Spleen (tissue), 7 donors: ENCODE measurements around the gene RBL1.

Experiments
- POLR2A ChIP-seq, 3 donors: fragments of 450-650 bp; IDR thresholded peaks; one replicate each; pipeline ENCODE4 v1.5.1; 2017; ENCODE audit warnings: antibody characterized with exemption in 3 of 3, mild to moderate bottlenecking in 1 of 3
- TF ChIP-seq, protein P1 (sequence below), 11 experiments: fragments of 200-600 bp in 7 of 11; fragments of 450-650 bp in 4 of 11; sonication (generic) in 4 of 11; IDR thresholded peaks in 8 of 11; conservative IDR thresholded peaks in 3 of 11; 1 replicate in 7 of 11; 2 replicates in 4 of 11; pipeline versions ENCODE4 v1.4.0 to v1.8.0; 2016 to 2021; ENCODE audit warnings: antibody characterized with exemption in 11 of 11, inconsistent platforms in 4 of 11, mild to moderate bottlenecking in 1 of 11
- donor health status: DM: no; HTN: no; CAD: no; lungs with moderate emphysema.
- donor health status: DM: no; HTN: no; CAD: no.
- donor health status: DM: no; HTN: no; CAD: no.

DNA sequence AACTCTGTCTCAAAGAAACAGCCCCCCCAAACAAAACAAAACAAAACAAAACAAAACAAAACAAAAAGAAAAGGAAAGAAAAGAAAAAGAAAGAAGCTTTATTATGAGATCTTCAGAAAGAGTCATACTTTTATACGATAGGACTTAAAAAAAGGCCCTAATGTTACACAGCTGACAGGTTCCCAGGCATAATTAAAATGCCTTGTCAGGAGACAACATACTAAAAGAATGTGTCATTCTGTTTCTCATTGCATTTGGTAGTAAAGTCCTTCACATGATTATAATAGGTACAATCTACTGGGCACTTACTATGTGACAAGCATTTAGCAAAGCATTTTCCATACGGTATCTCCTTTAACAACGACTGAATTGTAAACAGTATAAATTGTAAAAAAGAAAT lies 46.9 kb upstream of the RBL1 start:
- TF ChIP-seq, protein P1, sequence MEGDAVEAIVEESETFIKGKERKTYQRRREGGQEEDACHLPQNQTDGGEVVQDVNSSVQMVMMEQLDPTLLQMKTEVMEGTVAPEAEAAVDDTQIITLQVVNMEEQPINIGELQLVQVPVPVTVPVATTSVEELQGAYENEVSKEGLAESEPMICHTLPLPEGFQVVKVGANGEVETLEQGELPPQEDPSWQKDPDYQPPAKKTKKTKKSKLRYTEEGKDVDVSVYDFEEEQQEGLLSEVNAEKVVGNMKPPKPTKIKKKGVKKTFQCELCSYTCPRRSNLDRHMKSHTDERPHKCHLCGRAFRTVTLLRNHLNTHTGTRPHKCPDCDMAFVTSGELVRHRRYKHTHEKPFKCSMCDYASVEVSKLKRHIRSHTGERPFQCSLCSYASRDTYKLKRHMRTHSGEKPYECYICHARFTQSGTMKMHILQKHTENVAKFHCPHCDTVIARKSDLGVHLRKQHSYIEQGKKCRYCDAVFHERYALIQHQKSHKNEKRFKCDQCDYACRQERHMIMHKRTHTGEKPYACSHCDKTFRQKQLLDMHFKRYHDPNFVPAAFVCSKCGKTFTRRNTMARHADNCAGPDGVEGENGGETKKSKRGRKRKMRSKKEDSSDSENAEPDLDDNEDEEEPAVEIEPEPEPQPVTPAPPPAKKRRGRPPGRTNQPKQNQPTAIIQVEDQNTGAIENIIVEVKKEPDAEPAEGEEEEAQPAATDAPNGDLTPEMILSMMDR (IDR thresholded peaks at IDR 0.05 in 8 of 11, conservative IDR thresholded peaks at IDR 0.05 in 3 of 11): no peak
- no peak for TF ChIP-seq POLR2A (IDR thresholded peaks at IDR 0.05)
